GM21360 (cell line): ENCODE measurements around the gene YTHDC1.
A peak's percentile ranks its signal among the peaks of the same experiment; 100 is the strongest.
"Not testable (repeated sequence)": the region's sequence is repeated elsewhere in the genome, so short reads cannot be mapped to it uniquely, and the experiment has no call there.

Experiments used
- ATAC-seq: cut with Tn5 transposase; IDR thresholded peaks from one replicate; pipeline ENCODE4 v1.9.1; 2021; ENCODE audit warnings: mild to moderate bottlenecking, moderate library complexity; ENCODE audit not compliant: unreplicated experiment

The YTHDC1 gene

GRCh38 chr4:68297137-68297536 is 52.8 kb downstream of the YTHDC1 start:
- no peak for ATAC-seq

DNA sequence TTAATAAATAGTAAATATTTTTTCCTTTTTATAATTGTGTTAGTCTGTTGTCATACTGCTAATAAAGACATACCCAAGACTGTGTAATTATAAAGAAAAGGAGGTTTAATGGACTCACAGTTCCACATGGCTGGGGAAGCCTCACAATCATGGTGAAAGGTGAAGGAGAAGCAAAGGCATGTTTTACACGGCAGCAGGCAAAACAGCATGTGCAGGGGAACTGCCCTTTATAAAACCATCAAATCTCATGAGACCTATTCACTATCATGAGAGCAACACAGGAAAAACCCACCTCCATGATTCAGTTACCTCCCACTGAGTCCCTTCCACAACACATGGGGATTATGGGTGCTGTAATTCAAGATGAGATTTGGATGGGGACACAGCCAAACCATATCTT is 58.6 kb downstream of the YTHDC1 start:
- no peak for ATAC-seq

GRCh38 chr4:68288393-68288740 is 61.5 kb downstream of the YTHDC1 start:
- no peak for ATAC-seq

DNA sequence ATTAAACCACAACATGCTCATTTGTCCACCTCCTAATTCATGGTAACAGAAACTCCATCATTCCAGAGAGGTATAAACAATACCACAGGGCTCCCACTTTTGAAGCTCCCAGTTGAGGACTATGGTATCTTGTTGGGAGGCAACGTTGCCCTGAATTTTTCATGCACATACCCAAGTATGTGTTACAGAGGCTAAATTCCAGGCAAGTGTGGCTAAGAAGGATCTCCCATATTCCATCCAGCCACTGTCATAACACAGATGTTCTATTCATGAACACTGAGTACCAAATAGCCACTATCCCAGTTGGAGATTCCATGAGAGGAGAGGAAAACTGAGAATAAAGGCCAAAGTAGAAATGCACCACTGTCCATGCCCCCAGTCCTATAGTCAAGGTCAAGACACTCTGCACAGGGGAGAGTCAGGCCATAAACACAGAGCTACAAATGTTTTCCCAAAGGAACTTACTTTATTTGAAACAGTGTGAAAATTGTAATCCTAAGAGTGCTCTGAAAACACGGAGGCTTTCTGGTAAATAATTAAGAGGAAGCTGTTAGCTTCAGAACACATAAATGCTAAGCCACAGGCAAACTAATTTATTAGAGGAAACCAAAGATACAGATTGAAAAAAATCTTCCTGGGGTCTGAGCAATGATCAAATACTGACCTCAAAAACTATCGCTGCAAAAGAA is 62.0 kb downstream of the YTHDC1 start:
- no peak for ATAC-seq

DNA sequence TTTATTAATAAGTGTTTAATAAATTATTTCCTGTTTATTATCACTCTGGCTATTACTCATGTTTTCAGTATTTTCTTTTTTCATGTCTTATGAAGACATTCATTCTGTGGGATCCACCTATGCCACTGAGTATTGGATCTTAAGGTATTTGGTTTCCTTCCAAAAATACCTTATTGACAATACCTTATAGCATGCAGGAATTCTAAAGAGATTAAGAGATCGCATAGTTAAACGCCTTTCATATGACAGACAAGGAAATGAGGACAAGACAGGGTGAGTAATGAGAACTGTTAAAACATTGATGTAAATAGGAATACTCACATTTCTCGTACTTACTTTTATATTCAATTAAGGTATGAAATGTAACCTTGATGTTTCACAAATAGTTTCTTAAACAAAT is 66.2 kb downstream of the YTHDC1 start:
- ATAC-seq = no peak

DNA sequence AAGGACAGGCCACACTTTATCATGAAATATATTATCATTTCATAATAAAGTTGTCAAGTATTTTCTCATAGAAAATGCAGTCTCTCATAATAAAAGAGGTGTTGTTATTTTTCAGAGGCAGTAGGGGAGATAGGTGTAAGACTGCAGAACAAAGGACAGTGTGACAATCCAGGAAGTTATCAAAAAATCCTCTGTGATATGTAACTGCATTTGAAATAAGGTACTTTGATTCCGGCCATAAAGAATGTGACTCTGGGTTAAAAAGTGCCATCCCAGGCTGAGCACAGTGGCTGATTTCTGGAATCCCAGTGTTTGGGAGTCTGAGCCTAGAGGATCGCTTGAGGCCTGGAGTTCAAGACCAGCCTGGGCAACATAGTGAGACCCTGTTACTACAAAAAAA is 66.8 kb downstream of the YTHDC1 start:
- no peak for ATAC-seq

DNA sequence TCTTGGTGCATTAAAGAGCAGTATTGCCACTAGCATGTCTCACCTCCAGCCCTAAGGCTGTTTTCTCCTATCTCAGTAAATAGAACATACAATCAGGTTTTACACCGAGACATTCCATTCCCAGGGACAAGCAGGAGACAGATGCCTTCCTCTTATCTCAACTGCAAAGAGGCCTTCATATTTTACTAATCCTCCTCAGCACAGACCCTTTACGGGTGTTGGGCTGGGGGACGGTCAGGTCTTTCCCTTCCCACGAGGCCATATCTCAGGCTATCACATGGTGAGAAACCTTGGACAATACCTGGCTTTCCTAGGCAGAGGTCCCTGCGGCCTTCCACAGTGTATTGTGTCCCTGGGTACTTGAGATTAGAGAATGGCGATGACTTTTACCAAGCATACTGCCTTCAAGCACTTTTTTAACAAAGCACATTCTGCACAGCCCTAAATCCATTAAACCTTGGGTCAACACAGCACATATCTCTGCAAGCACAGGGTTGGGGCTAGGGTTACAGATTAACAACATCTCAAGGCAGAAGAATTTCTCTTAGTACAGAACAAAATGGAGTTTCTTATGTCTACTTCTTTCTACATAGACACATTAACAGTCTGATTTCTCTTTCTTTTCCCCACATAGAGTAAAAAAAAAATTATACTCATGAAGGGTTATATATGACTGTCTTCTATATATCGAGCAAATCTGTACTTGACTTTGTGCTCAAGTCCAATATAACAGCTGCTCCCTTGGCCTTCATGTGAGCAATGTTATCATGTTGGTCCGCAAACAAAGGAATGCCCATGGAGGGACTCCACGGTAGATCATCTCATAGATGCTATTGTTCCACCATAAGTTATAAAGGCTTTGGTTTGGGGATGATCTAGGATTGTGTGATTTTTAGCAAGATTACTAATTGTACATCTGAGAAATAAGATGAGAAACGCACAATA is 67.8 kb downstream of the YTHDC1 start:
- not testable (repeated sequence) for ATAC-seq

GRCh38 chr4:68278029-68278428 is 71.9 kb downstream of the YTHDC1 start:
- no peak for ATAC-seq

DNA sequence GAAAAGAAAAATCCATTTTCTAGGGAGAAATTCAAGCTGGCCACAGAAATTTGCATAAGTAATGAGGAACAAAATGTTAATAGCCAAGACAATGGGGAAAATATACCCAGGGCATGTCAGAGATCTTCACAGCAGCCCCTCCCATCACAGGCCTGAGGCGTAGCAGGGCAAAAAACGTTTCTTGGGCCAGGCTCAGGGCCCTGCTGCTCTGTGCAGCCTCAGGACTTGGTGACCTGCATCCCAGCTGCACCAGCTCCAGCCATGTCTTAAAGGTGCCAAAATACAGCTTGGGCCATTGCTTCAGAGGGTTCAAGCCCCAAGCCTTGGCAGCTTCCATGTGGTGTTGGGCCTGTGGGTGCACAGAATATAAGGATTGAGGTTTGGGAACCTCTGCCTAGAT is 72.3 kb downstream of the YTHDC1 start:
- ATAC-seq = no peak

GRCh38 chr4:68272860-68273259 is 77.0 kb downstream of the YTHDC1 start:
- ATAC-seq = peak; percentile 42

- peak; percentile 62 for ATAC-seq
These were observed 77.5 kb downstream of the YTHDC1 start for GRCh38 chr4:68272380-68272779.

- ATAC-seq = peak; percentile 60
These were observed 78.0 kb downstream of the YTHDC1 start for GRCh38 chr4:68271851-68272357.

- ATAC-seq = no peak
These were observed 82.4 kb downstream of the YTHDC1 start for GRCh38 chr4:68267433-68267944.

DNA sequence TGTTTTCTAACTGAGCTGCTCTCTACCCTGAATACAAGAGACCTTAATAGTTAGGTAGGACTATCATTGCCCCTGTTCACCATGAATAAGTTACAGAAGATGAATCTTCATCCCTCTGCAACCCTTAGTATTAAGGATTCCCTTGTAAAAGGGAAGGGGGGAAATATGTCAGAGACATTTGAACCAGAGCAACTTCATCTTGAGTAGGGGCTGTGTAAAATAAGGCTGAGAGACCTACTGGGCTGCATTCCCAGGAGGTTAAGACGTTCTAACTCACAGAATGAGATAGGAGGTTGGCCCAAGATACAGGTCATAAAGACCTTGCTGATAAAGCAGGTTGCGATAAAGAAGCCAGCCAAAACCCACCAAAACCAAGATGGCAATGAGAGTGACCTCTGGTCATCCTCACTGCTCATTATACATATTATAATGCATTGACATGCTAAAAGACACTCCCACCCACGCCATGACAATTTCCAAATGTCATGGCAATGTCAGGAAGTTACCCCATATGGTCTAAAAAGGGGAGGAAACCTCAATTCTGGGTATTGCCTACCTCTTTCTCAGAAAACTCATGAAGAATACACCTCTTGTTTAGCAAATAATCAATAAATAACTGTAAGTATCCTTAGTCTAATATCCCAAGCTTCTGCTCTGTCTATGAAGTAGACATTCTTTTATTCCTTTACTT is 84.9 kb downstream of the YTHDC1 start:
- no peak for ATAC-seq
